ENCODE measurements around the gene EDDM3A. TPM values are rescaled to one million over a fixed set of nuclear protein-coding genes. Genes with fewer than 3 reads are reported as not detected.

EDDM3A gene
- polyA plus RNA-seq, 1 of the 3 experiments (the other 2 are of a cell fraction) = not detected

DNA sequence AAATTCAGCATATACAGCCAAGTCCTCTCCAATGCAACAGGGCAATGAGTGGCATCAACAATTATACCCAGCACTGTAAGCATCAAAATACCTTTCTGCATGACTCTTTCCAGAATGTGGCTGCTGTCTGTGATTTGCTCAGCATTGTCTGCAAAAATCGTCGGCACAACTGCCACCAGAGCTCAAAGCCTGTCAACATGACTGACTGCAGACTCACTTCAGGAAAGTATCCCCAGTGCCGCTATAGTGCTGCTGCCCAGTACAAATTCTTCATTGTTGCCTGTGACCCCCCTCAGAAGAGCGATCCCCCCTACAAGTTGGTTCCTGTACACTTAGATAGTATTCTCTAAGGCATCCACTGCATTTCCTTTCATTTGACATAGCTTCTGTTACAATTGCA lies 36.1 kb downstream of the EDDM3A start:
- Histone ChIP-seq H3K9me3 (no peaks in the 10 kb centered on the region), H3K9me2 (no peaks in the 10 kb centered on the region), H3K27me3 (ENCODE audit: insufficient read depth) (peaks cover 8% of the 10 kb centered on the region; the same call in 1 of the 2 replicates), H3K4me3 (ENCODE audit: low read depth in 2 of 2, low read length in 1 of 2) (no peak overlapping the region), H3K9ac (no peak overlapping the region), H3K36me3 (replicated peaks in 1 of 2; ENCODE audit: control insufficient read depth in 1 of 2, insufficient read depth in 2 of 2, low read length in 1 of 2) (no peaks in the 10 kb centered on the region), H3K27ac (ENCODE audit: low read depth in 2 of 2, low read length in 1 of 2) (no peak overlapping the region), H3F3A (replicated peaks; ENCODE audit: insufficient read depth) (no peaks in the 10 kb centered on the region), H4K20me1 (ENCODE audit: insufficient read depth) (no peaks in the 10 kb centered on the region), H2AFZ (ENCODE audit: low read depth) (no peak overlapping the region), H3K79me2 (ENCODE audit: insufficient read depth) (no peaks in the 10 kb centered on the region), H3K4me1 (ENCODE audit: control insufficient read depth in 1 of 2, insufficient read depth in 2 of 2, low read depth in 1 of 2, low read length in 1 of 2) (no peaks in the 10 kb centered on the region; a peak in 1 of 4 replicates), H3K4me2 (no peak overlapping the region)
- DNase-seq = no peak
- WGBS (ENCODE audit: low lambda C conversion rate) = 0% methylated on average over 4 of the region's 4 CpGs
- CTCF ChIA-PET = no interaction called here
- POLR2A ChIA-PET = no interaction called here
- TF ChIP-seq NRF1 (IDR thresholded peaks at IDR 0.05; ENCODE audit: low read depth, low read length) (no peak), POLR2AphosphoS5 (IDR thresholded peaks at IDR 0.05; ENCODE audit: low read depth, low read length) (no peak), CHD2 (IDR thresholded peaks at IDR 0.05; ENCODE audit: low read length, partially characterized antibody) (no peak), MEF2A (IDR thresholded peaks at IDR 0.05; ENCODE audit: borderline replicate concordance, low read depth) (no peak), JUND (IDR thresholded peaks at IDR 0.05) (no peak), FOXJ3 (CRISPR knock-in tag; IDR thresholded peaks at IDR 0.05) (no peak), SIN3A (IDR thresholded peaks at IDR 0.05; ENCODE audit: borderline replicate concordance, low read depth, low read length) (no peak), ELF1 (IDR thresholded peaks at IDR 0.05) (no peak), EZH2phosphoT487 (IDR thresholded peaks at IDR 0.05; ENCODE audit: borderline replicate concordance, low read depth) (no peak), TEAD4 (IDR thresholded peaks at IDR 0.05; ENCODE audit: borderline replicate concordance, insufficient read depth) (no peak), NFIC (IDR thresholded peaks at IDR 0.05; ENCODE audit: borderline replicate concordance) (no peak), TAF1 (IDR thresholded peaks at IDR 0.05; ENCODE audit: borderline replicate concordance, low read depth, low read length) (no peak), SMC3 (IDR thresholded peaks at IDR 0.05; ENCODE audit: low read depth, low read length) (no peak)
- TF ChIP-seq, protein P1, sequence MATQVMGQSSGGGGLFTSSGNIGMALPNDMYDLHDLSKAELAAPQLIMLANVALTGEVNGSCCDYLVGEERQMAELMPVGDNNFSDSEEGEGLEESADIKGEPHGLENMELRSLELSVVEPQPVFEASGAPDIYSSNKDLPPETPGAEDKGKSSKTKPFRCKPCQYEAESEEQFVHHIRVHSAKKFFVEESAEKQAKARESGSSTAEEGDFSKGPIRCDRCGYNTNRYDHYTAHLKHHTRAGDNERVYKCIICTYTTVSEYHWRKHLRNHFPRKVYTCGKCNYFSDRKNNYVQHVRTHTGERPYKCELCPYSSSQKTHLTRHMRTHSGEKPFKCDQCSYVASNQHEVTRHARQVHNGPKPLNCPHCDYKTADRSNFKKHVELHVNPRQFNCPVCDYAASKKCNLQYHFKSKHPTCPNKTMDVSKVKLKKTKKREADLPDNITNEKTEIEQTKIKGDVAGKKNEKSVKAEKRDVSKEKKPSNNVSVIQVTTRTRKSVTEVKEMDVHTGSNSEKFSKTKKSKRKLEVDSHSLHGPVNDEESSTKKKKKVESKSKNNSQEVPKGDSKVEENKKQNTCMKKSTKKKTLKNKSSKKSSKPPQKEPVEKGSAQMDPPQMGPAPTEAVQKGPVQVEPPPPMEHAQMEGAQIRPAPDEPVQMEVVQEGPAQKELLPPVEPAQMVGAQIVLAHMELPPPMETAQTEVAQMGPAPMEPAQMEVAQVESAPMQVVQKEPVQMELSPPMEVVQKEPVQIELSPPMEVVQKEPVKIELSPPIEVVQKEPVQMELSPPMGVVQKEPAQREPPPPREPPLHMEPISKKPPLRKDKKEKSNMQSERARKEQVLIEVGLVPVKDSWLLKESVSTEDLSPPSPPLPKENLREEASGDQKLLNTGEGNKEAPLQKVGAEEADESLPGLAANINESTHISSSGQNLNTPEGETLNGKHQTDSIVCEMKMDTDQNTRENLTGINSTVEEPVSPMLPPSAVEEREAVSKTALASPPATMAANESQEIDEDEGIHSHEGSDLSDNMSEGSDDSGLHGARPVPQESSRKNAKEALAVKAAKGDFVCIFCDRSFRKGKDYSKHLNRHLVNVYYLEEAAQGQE (IDR thresholded peaks at IDR 0.05; ENCODE audit: low read depth, low read length) = no peak
- TF ChIP-seq, protein P2, sequence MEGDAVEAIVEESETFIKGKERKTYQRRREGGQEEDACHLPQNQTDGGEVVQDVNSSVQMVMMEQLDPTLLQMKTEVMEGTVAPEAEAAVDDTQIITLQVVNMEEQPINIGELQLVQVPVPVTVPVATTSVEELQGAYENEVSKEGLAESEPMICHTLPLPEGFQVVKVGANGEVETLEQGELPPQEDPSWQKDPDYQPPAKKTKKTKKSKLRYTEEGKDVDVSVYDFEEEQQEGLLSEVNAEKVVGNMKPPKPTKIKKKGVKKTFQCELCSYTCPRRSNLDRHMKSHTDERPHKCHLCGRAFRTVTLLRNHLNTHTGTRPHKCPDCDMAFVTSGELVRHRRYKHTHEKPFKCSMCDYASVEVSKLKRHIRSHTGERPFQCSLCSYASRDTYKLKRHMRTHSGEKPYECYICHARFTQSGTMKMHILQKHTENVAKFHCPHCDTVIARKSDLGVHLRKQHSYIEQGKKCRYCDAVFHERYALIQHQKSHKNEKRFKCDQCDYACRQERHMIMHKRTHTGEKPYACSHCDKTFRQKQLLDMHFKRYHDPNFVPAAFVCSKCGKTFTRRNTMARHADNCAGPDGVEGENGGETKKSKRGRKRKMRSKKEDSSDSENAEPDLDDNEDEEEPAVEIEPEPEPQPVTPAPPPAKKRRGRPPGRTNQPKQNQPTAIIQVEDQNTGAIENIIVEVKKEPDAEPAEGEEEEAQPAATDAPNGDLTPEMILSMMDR (IDR thresholded peaks at IDR 0.05) = no peak
